ENCODE measurements around the gene SKAP1. TPM values are rescaled to one million over a fixed set of nuclear protein-coding genes. Genes with fewer than 3 reads are reported as not detected.

SKAP1 gene
- polyA plus RNA-seq, 1 of the 3 experiments (the other 2 are of a cell fraction) = not detected

DNA sequence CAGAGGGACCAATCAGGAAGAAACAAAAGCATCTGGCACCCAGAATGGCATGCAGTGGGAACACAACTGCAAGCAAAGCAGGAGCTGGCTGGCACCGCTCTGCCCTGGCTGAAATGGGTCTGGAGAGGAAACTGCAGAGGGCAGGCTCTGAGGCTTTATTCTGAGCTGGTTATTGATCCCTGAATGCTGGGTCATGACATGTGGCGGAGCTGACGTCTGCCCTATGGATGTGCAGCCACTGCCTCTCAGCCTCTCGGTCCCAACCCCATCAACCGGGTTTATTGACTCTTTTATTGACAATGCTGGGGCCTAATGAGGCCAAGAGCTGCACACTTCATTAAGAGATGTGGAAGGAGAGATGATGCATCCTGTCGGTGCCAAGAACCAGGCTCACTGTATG lies 3.9 kb upstream of the SKAP1 start:
- POLR2A ChIA-PET = no interaction called here
- Histone ChIP-seq H3K9ac (no peak overlapping the region), H3K9me3 (no peaks in the 10 kb centered on the region), H3K4me2 (no peak overlapping the region), H3K27ac (ENCODE audit: low read depth in 2 of 2, low read length in 1 of 2) (no peak overlapping the region), H3K36me3 (replicated peaks in 1 of 2; ENCODE audit: control insufficient read depth in 1 of 2, insufficient read depth in 2 of 2, low read length in 1 of 2) (no peaks in the 10 kb centered on the region), H3K27me3 (ENCODE audit: insufficient read depth) (peaks cover 94% of the 10 kb centered on the region), H3K79me2 (ENCODE audit: insufficient read depth) (no peaks in the 10 kb centered on the region), H2AFZ (ENCODE audit: low read depth) (no peak overlapping the region), H3F3A (replicated peaks; ENCODE audit: insufficient read depth) (no peaks in the 10 kb centered on the region), H4K20me1 (ENCODE audit: insufficient read depth) (no peaks in the 10 kb centered on the region), H3K4me1 (ENCODE audit: control insufficient read depth in 1 of 2, insufficient read depth in 2 of 2, low read depth in 1 of 2, low read length in 1 of 2) (no peaks in the 10 kb centered on the region), H3K4me3 (ENCODE audit: low read depth in 2 of 2, low read length in 1 of 2) (no peak overlapping the region), H3K9me2 (no peaks in the 10 kb centered on the region)
- DNase-seq = no peak
- no peak for TF ChIP-seq TEAD4 (IDR thresholded peaks at IDR 0.05; ENCODE audit: borderline replicate concordance, insufficient read depth)
- TF ChIP-seq FOSL2 (IDR thresholded peaks at IDR 0.05; ENCODE audit: borderline replicate concordance, low read depth) = no peak
- no peak for TF ChIP-seq EZH2phosphoT487 (IDR thresholded peaks at IDR 0.05; ENCODE audit: borderline replicate concordance, low read depth)
- no peak for TF ChIP-seq RAD21 (IDR thresholded peaks at IDR 0.05; ENCODE audit: low read length)
- TF ChIP-seq, protein P1, sequence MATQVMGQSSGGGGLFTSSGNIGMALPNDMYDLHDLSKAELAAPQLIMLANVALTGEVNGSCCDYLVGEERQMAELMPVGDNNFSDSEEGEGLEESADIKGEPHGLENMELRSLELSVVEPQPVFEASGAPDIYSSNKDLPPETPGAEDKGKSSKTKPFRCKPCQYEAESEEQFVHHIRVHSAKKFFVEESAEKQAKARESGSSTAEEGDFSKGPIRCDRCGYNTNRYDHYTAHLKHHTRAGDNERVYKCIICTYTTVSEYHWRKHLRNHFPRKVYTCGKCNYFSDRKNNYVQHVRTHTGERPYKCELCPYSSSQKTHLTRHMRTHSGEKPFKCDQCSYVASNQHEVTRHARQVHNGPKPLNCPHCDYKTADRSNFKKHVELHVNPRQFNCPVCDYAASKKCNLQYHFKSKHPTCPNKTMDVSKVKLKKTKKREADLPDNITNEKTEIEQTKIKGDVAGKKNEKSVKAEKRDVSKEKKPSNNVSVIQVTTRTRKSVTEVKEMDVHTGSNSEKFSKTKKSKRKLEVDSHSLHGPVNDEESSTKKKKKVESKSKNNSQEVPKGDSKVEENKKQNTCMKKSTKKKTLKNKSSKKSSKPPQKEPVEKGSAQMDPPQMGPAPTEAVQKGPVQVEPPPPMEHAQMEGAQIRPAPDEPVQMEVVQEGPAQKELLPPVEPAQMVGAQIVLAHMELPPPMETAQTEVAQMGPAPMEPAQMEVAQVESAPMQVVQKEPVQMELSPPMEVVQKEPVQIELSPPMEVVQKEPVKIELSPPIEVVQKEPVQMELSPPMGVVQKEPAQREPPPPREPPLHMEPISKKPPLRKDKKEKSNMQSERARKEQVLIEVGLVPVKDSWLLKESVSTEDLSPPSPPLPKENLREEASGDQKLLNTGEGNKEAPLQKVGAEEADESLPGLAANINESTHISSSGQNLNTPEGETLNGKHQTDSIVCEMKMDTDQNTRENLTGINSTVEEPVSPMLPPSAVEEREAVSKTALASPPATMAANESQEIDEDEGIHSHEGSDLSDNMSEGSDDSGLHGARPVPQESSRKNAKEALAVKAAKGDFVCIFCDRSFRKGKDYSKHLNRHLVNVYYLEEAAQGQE (IDR thresholded peaks at IDR 0.05; ENCODE audit: low read depth, low read length) = no peak
- no peak for TF ChIP-seq USF1 (IDR thresholded peaks at IDR 0.05; ENCODE audit: borderline replicate concordance, low read depth)
- TF ChIP-seq NFIC (IDR thresholded peaks at IDR 0.05; ENCODE audit: borderline replicate concordance) = no peak
- no peak for TF ChIP-seq RCOR1 (IDR thresholded peaks at IDR 0.05; ENCODE audit: low read length)
- CTCF ChIA-PET = interaction anchor here (0.6 to 1.6 kb wide), 6 partner anchors 19 to 392 kb away, joined by 3 to 6 read pairs (median 3); no protein-coding TSS in a partner anchor
- WGBS (ENCODE audit: low lambda C conversion rate) = 20% methylated on average over 4 of the region's 6 CpGs

DNA sequence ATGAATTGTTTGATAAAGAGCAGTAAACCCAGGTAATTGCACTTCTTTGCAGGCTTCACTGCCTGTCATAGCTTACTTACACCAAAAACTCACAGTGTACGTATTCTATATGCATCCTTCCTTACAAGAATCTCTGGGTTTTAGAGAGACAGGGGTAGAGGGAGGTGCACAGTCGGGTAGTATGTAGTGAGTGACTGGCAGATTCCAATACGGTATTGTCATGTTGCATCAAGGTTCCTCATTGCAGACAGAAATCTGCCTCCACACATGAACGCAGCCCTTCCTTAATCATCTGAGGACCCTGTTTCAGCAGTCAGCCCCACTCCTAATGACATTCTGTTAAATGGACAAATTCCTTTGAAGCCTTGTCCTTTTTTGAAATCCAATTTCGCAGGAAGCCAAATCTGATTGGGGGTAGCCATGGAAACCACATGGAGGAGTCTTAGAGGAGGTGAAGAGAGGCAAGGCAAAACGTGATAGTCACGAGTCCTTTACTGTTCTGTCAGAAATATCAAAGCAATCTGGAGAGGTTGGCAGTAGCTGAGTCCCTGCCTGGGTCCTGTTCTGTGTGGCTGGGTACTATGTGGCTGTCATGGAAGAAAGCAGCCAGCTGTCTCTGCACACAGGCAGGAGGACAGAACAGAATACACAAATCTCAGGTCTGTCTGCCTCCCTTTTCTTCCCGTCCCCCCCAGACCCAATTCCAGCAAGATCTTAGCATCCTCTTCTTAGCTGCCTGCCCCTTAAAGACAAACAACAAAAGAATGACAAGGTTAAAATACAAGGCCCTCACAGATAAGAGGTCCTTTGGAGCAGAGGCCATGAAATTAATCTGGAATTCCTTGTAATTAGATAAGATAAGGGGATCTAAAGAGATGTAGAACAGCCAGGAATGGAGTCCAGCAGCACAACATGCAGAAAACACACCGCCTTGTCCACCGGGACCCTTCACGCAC lies 3.1 kb upstream of the SKAP1 start:
- H3K4me2 ChIP-seq = no peak overlapping the region
- ChIA-PET CTCF (interaction anchor here (0.8 to 1.6 kb wide), 4 partner anchors 23 to 279 kb away, joined by 3 to 5 read pairs (median 4); no protein-coding TSS in a partner anchor), POLR2A (no interaction called here)
- H2AFZ ChIP-seq (ENCODE audit: low read depth) = no peak overlapping the region
- H3K4me3 ChIP-seq (ENCODE audit: low read depth in 2 of 2, low read length in 1 of 2) = no peak overlapping the region
- no peak overlapping the region for H3K9ac ChIP-seq
- no peak for DNase-seq
- peaks cover 95% of the 10 kb centered on the region for H3K27me3 ChIP-seq (ENCODE audit: insufficient read depth)
- 4% methylated on average over 11 of the region's 11 CpGs for WGBS (ENCODE audit: low lambda C conversion rate)
- H3K79me2 ChIP-seq (ENCODE audit: insufficient read depth) = no peaks in the 10 kb centered on the region
- no peaks in the 10 kb centered on the region for H3F3A ChIP-seq (replicated peaks; ENCODE audit: insufficient read depth)
- no peaks in the 10 kb centered on the region for H3K4me1 ChIP-seq (ENCODE audit: control insufficient read depth in 1 of 2, insufficient read depth in 2 of 2, low read depth in 1 of 2, low read length in 1 of 2)
- no peaks in the 10 kb centered on the region for H4K20me1 ChIP-seq (ENCODE audit: insufficient read depth)
- H3K36me3 ChIP-seq (replicated peaks in 1 of 2; ENCODE audit: control insufficient read depth in 1 of 2, insufficient read depth in 2 of 2, low read length in 1 of 2) = no peaks in the 10 kb centered on the region
- H3K27ac ChIP-seq (ENCODE audit: low read depth in 2 of 2, low read length in 1 of 2) = no peak overlapping the region
- H3K9me3 ChIP-seq = no peaks in the 10 kb centered on the region
- no peaks in the 10 kb centered on the region for H3K9me2 ChIP-seq
- TF ChIP-seq TAF1 (IDR thresholded peaks at IDR 0.05; ENCODE audit: borderline replicate concordance, low read depth, low read length) (no peak), EP300 (IDR thresholded peaks at IDR 0.05; ENCODE audit: borderline replicate concordance in 1 of 2, low read depth in 1 of 2, low read length in 1 of 2) (no peak), TEAD4 (IDR thresholded peaks at IDR 0.05; ENCODE audit: borderline replicate concordance, insufficient read depth) (no peak), NFIC (IDR thresholded peaks at IDR 0.05; ENCODE audit: borderline replicate concordance) (no peak), SMC3 (IDR thresholded peaks at IDR 0.05; ENCODE audit: low read depth, low read length) (no peak)
- TF ChIP-seq, protein P2, sequence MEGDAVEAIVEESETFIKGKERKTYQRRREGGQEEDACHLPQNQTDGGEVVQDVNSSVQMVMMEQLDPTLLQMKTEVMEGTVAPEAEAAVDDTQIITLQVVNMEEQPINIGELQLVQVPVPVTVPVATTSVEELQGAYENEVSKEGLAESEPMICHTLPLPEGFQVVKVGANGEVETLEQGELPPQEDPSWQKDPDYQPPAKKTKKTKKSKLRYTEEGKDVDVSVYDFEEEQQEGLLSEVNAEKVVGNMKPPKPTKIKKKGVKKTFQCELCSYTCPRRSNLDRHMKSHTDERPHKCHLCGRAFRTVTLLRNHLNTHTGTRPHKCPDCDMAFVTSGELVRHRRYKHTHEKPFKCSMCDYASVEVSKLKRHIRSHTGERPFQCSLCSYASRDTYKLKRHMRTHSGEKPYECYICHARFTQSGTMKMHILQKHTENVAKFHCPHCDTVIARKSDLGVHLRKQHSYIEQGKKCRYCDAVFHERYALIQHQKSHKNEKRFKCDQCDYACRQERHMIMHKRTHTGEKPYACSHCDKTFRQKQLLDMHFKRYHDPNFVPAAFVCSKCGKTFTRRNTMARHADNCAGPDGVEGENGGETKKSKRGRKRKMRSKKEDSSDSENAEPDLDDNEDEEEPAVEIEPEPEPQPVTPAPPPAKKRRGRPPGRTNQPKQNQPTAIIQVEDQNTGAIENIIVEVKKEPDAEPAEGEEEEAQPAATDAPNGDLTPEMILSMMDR (IDR thresholded peaks at IDR 0.05) = no peak
- TF ChIP-seq, protein P3, sequence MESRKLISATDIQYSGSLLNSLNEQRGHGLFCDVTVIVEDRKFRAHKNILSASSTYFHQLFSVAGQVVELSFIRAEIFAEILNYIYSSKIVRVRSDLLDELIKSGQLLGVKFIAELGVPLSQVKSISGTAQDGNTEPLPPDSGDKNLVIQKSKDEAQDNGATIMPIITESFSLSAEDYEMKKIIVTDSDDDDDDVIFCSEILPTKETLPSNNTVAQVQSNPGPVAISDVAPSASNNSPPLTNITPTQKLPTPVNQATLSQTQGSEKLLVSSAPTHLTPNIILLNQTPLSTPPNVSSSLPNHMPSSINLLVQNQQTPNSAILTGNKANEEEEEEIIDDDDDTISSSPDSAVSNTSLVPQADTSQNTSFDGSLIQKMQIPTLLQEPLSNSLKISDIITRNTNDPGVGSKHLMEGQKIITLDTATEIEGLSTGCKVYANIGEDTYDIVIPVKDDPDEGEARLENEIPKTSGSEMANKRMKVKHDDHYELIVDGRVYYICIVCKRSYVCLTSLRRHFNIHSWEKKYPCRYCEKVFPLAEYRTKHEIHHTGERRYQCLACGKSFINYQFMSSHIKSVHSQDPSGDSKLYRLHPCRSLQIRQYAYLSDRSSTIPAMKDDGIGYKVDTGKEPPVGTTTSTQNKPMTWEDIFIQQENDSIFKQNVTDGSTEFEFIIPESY (IDR thresholded peaks at IDR 0.05; ENCODE audit: borderline replicate concordance, low read depth) = no peak
- TF ChIP-seq, protein P4, sequence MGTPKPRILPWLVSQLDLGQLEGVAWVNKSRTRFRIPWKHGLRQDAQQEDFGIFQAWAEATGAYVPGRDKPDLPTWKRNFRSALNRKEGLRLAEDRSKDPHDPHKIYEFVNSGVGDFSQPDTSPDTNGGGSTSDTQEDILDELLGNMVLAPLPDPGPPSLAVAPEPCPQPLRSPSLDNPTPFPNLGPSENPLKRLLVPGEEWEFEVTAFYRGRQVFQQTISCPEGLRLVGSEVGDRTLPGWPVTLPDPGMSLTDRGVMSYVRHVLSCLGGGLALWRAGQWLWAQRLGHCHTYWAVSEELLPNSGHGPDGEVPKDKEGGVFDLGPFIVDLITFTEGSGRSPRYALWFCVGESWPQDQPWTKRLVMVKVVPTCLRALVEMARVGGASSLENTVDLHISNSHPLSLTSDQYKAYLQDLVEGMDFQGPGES (IDR thresholded peaks at IDR 0.05; ENCODE audit: low read depth, low read length) = no peak

Measured in SK-N-SH (cell line).